HL-60 (cell line): Measurements from ENCODE around the gene NADSYN1.

Experiments used
- DNase-seq, 2 experiments: peaks; one replicate each; pipeline ENCODE4 v3.0.0-alpha.2; 2010 to 2020; ENCODE audit warnings: low read depth in 1 of 2, low spot score in 1 of 2
- H3K27ac ChIP-seq: fragments of 250-450 bp; sonication (Bioruptor Pico); replicated peaks from 2 replicates; pipeline ENCODE4 v1.5.1; 2020; ENCODE audit warnings: mild to moderate bottlenecking, moderate library complexity
- H3K27me3 ChIP-seq: fragments of 250-450 bp; sonication (Bioruptor Pico); 2 replicates; pipeline ENCODE4 v1.5.1; 2021; ENCODE audit warnings: mild to moderate bottlenecking, moderate library complexity; ENCODE audit not compliant: insufficient read depth, poor library complexity, severe bottlenecking
- H3K4me3 ChIP-seq: replicated peaks from 2 replicates; pipeline ENCODE4 v1.5.1; 2011; ENCODE audit warnings: mild to moderate bottlenecking, control low read depth, low read length; ENCODE audit not compliant: insufficient read depth
- CTCF ChIP-seq: IDR thresholded peaks from one replicate; pipeline ENCODE4 v1.5.1; 2011; ENCODE audit warnings: low read length, control low read depth, inconsistent platforms; ENCODE audit not compliant: insufficient read depth
- GABPA ChIP-seq: IDR thresholded peaks from 2 replicates; pipeline ENCODE4 v1.6.1; 2012; ENCODE audit warnings: low read depth
- POLR2AphosphoS5 ChIP-seq: IDR thresholded peaks from 2 replicates; pipeline ENCODE4 v1.6.1; 2012; ENCODE audit warnings: low read depth
- REST ChIP-seq: IDR thresholded peaks from 2 replicates; pipeline ENCODE4 v1.6.1; 2012; ENCODE audit warnings: low read depth; ENCODE audit not compliant: insufficient replicate concordance
- SPI1 ChIP-seq: IDR thresholded peaks from 2 replicates; pipeline ENCODE4 v1.6.1; 2012; ENCODE audit warnings: low read depth, mild to moderate bottlenecking, borderline replicate concordance

Gene NADSYN1

GRCh38 chr11:71432761-71433647 is 20.0 kb upstream of the NADSYN1 start:
- Histone ChIP-seq H3K27me3 (no peaks in the 10 kb centered on the region), H3K4me3 (no peak overlapping the region), H3K27ac (no peak overlapping the region)
- TF ChIP-seq GABPA (no peak), CTCF (no peak), POLR2AphosphoS5 (no peak), REST (no peak), SPI1 (no peak)
- peak in 1 of 2 experiments; percentile 7 for DNase-seq

GRCh38 chr11:71433648-71434450 is 19.2 kb upstream of the NADSYN1 start:
- no peak for DNase-seq
- TF ChIP-seq SPI1 (no peak), REST (no peak), CTCF (no peak), POLR2AphosphoS5 (no peak; the same call in 1 of the 2 replicates), GABPA (no peak)
- Histone ChIP-seq H3K27ac (no peak overlapping the region), H3K4me3 (no peak overlapping the region), H3K27me3 (no peaks in the 10 kb centered on the region)

GRCh38 chr11:71434576-71435130 is 18.4 kb upstream of the NADSYN1 start:
- no peak for TF ChIP-seq CTCF
- no peak; the same call in 1 of the 2 replicates for TF ChIP-seq POLR2AphosphoS5
- TF ChIP-seq SPI1: no peak
- no peak for TF ChIP-seq REST
- TF ChIP-seq GABPA: no peak

More at GRCh38 chr11:71434576-71435130, 18.4 kb upstream of the NADSYN1 start:
- DNase-seq: no peak
- Histone ChIP-seq H3K27ac (no peak overlapping the region), H3K4me3 (no peak overlapping the region), H3K27me3 (no peaks in the 10 kb centered on the region)
